Breast epithelium (tissue), 4 donors: Measurements from ENCODE around the gene KRT16. TPM values are rescaled to one million over a fixed set of nuclear protein-coding genes. Genes with fewer than 3 reads are reported as not detected.

Source experiments
- DNase-seq, 2 donors: peaks; one replicate each; pipeline ENCODE4 v3.0.0-alpha.2; 2019; ENCODE audit warnings: low spot score in 2 of 2
- H3K27ac ChIP-seq, 2 donors: fragments of 200-600 bp; sonication (generic) in 1 of 2; one replicate each; pipeline ENCODE4 v1.5.1; 2016 to 2019; ENCODE audit warnings: mild to moderate bottlenecking in 1 of 2
- H3K27me3 ChIP-seq, 2 donors: fragments of 200-600 bp; sonication (generic) in 1 of 2; one replicate each; pipeline versions ENCODE4 v1.5.1 to v1.6.0; 2017 to 2019; ENCODE audit warnings: control low read depth in 1 of 2, mild to moderate bottlenecking in 1 of 2
- H3K36me3 ChIP-seq: fragments of 200-600 bp; one replicate; pipeline ENCODE4 v1.5.1; 2019
- H3K4me1 ChIP-seq, 2 donors: fragments of 200-600 bp; sonication (generic); one replicate each; pipeline ENCODE4 v1.5.1; 2016 to 2019; ENCODE audit warnings: control low read depth in 1 of 2
- H3K4me3 ChIP-seq, 3 donors: fragments of 200-600 bp; sonication (generic); 1 replicate in 2 of 3; 2 replicates in 1 of 3; pipeline ENCODE4 v1.5.1; 2016 to 2019; ENCODE audit warnings: mild to moderate bottlenecking in 3 of 3, moderate library complexity in 2 of 3
- H3K9me3 ChIP-seq, 2 donors: fragments of 200-600 bp; sonication (generic) in 1 of 2; one replicate each; pipeline ENCODE4 v1.5.1; 2016 to 2019; ENCODE audit warnings: control low read depth in 1 of 2
- CTCF ChIP-seq, 3 donors: fragments of 450-650 bp; IDR thresholded peaks; one replicate each; pipeline ENCODE4 v1.5.1; 2016 to 2017; ENCODE audit warnings: antibody characterized with exemption in 3 of 3, mild to moderate bottlenecking in 3 of 3, moderate library complexity in 3 of 3
- POLR2A ChIP-seq: fragments of 450-650 bp; IDR thresholded peaks from one replicate; pipeline ENCODE4 v1.6.1; 2016; ENCODE audit warnings: antibody characterized with exemption, mild to moderate bottlenecking, moderate library complexity
- POLR2AphosphoS5 ChIP-seq, 3 donors: sonication (generic); formaldehyde crosslinking; IDR thresholded peaks; one replicate each; pipeline ENCODE4 v1.6.1; 2017; ENCODE audit warnings: antibody characterized with exemption in 3 of 3
- intact Hi-C: fragments of 100-400 bp; cut with DNase I; formaldehyde crosslinking; loops from one replicate; pipeline ENCODE4 v1.15.1; 2023; ENCODE audit warnings: low total_unique reads
- total RNA-seq, 3 donors: library from RNA; depleted of rRNA; stranded (reverse); fragments of >200 nt; gene quantifications; one replicate each; pipeline ENCODE4 v1.1.0, GENCODE V29; 2016

Gene KRT16
- total RNA-seq, 3 donors from 2014 or later = 2.6 to 100 (median 51.8) TPM

DNA sequence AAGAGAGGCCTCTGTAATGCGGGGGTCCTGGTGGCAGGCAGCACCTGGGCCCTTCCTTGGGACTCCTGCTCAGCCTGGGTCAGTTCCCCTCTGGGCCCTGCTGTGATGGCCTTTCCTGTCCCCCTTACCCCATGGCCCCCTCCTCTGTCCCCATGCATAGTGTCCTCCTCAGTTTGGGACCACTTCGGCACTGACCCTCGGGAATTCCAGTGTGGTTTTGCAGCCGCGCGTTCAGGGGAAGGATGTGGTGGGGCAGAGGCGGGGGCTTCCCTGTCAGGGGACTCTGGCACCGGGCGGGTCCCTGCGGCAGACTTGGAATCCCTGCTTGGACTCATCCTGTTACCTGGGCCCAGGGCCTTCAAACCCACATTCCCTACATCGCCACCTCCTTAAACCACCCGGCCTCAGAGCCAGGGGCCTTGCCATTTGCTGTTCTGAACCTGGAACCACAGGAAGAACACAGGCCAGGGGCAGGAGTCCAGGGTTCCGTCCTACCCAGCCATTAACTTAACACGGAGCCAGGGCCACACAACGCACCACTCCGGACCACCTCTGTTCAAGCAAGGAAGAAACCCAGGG, 44.7 kb upstream of the KRT16 start:
- TF ChIP-seq POLR2AphosphoS5 (IDR thresholded peaks at IDR 0.05) (no peak), POLR2A (no peak), CTCF (IDR thresholded peaks at IDR 0.05) (no peak)
- intact Hi-C loops = loop anchor here (10.0 kb wide), 2 partner anchors 112 to 742 kb away; no protein-coding TSS in a partner anchor
- H3K4me1 ChIP-seq = peaks cover 42 to 62% of the 10 kb centered on the region in 2 donors
- H3K4me3 ChIP-seq = no peak overlapping the region
- H3K27me3 ChIP-seq = no peaks in the 10 kb centered on the region
- peak overlapping the region; percentile 97 to 100 for H3K27ac ChIP-seq
- DNase-seq = peak in 1 of 2 donors; percentile 68
- no peaks in the 10 kb centered on the region for H3K9me3 ChIP-seq
- no peaks in the 10 kb centered on the region for H3K36me3 ChIP-seq

- Histone ChIP-seq H3K27me3 (no peaks in the 10 kb centered on the region), H3K4me3 (no peak overlapping the region), H3K4me1 (peaks cover 42 to 69% of the 10 kb centered on the region in 2 donors), H3K27ac (peak overlapping the region; percentile 97 to 100), H3K36me3 (no peaks in the 10 kb centered on the region), H3K9me3 (no peaks in the 10 kb centered on the region)
- DNase-seq = no peak
- intact Hi-C loops = loop anchor here (10.0 kb wide), 2 partner anchors 112 to 742 kb away; no protein-coding TSS in a partner anchor
- no peak for TF ChIP-seq CTCF (IDR thresholded peaks at IDR 0.05)
- no peak for TF ChIP-seq POLR2A
- no peak for TF ChIP-seq POLR2AphosphoS5 (IDR thresholded peaks at IDR 0.05)
These were observed 43.9 kb upstream of the KRT16 start for GRCh38 chr17:41656249-41657023.

- DNase-seq = peak; percentile 99
- Histone ChIP-seq H3K4me1 (peaks cover 47 to 76% of the 10 kb centered on the region in 2 donors), H3K36me3 (no peaks in the 10 kb centered on the region), H3K9me3 (no peaks in the 10 kb centered on the region), H3K4me3 (peak overlapping the region in 2 of 3 donors; percentile 15 to 49), H3K27ac (peak overlapping the region; percentile 97 to 100), H3K27me3 (no peaks in the 10 kb centered on the region)
- intact Hi-C loops = loop anchor here (10.0 kb wide), 2 partner anchors 111 to 741 kb away; no protein-coding TSS in a partner anchor
- TF ChIP-seq CTCF (IDR thresholded peaks at IDR 0.05) = no peak
- peak; percentile 93 to 94 (median 94) for TF ChIP-seq POLR2AphosphoS5 (IDR thresholded peaks at IDR 0.05)
- TF ChIP-seq POLR2A = peak; percentile 35
These were observed 43.1 kb upstream of the KRT16 start for GRCh38 chr17:41655611-41656111.

DNA sequence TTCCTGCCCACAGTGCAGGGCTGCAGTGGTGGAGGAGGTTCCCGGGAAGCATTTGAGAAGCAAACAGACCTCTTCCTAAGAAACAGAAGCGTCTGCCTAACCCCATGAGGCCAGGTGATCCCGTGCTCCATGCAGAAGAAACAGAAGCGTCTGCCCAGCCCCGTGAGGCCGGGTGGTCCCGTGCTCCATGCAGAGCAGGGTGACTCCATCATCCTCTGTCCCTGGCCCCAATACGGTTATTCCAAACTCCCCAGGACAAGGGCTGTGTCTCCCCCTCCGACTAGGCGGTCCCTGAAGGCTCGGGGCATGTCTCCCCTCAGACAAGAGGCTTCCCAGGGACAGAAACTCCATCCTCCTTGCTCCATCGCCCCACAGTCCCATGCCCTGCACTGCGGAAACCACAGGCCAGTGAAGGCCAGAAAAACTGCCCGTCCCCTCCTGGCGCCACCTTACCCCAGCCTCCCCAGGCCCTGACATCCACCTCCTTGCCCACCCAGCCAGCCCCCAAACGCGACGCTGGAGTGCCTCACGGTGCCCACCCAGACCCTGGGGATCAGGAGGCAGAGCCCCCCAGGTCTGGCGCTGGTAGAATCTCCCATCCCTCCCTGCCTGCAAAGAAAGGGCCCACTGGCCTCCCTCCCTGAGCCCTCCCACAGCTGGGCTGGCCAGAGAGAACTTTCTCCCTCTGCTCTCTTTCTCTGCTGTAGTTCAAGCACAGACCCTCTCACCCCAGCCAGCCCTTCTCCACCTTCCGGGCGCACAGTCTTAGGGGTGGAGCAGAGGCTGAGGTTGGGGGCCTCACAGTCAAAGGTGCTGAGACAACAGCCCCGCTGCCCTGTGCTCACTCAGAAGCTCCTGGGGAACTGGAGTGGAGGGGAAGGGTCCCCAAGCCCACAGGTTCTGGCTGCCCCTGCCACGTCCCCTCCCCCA, 42.4 kb upstream of the KRT16 start:
- TF ChIP-seq CTCF (IDR thresholded peaks at IDR 0.05) (no peak), POLR2AphosphoS5 (IDR thresholded peaks at IDR 0.05) (no peak), POLR2A (no peak)
- Histone ChIP-seq H3K9me3 (no peaks in the 10 kb centered on the region), H3K4me1 (peaks cover 47 to 78% of the 10 kb centered on the region in 2 donors), H3K27me3 (no peaks in the 10 kb centered on the region), H3K4me3 (peak overlapping the region in 2 of 3 donors; percentile 15 to 49), H3K27ac (peak overlapping the region; percentile 97 to 100), H3K36me3 (no peaks in the 10 kb centered on the region)
- intact Hi-C loops = loop anchor here (10.0 kb wide), 2 partner anchors 110 to 740 kb away; no protein-coding TSS in a partner anchor
- DNase-seq = no peak
